ENCODE measurements around the gene SLC15A2. TPM values are rescaled to one million over a fixed set of nuclear protein-coding genes. Genes with fewer than 3 reads are reported as not detected.

The SLC15A2 gene
- total and polyA plus RNA-seq, 8 donors = 8.3 to 61.7 (median 23.5) TPM

DNA sequence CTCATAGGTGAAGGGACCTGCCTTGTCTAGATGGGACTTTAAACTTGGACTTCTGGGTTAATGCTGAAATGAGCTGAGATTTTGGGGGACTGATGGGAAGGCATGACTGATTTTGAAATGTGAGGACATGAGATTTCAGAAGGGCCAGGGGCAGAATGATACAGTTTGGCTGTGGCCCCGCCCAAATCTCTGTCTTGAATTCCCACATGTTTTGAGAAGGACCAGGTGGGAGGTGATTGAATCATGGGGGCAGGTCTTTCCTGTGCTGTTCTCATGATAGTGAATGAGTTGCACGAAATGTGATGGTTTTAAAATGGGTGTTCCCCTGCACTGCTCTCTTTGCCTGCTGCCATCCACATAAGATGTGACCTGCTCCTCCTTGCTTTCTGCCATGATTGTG lies 85.0 kb downstream of the SLC15A2 start:
- intact Hi-C loops (cut with DNase I) = no loop called here
- no peak overlapping the region for H3K4me3 ChIP-seq
- TF ChIP-seq, protein P1, sequence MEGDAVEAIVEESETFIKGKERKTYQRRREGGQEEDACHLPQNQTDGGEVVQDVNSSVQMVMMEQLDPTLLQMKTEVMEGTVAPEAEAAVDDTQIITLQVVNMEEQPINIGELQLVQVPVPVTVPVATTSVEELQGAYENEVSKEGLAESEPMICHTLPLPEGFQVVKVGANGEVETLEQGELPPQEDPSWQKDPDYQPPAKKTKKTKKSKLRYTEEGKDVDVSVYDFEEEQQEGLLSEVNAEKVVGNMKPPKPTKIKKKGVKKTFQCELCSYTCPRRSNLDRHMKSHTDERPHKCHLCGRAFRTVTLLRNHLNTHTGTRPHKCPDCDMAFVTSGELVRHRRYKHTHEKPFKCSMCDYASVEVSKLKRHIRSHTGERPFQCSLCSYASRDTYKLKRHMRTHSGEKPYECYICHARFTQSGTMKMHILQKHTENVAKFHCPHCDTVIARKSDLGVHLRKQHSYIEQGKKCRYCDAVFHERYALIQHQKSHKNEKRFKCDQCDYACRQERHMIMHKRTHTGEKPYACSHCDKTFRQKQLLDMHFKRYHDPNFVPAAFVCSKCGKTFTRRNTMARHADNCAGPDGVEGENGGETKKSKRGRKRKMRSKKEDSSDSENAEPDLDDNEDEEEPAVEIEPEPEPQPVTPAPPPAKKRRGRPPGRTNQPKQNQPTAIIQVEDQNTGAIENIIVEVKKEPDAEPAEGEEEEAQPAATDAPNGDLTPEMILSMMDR (IDR thresholded peaks at IDR 0.05) = no peak

DNA sequence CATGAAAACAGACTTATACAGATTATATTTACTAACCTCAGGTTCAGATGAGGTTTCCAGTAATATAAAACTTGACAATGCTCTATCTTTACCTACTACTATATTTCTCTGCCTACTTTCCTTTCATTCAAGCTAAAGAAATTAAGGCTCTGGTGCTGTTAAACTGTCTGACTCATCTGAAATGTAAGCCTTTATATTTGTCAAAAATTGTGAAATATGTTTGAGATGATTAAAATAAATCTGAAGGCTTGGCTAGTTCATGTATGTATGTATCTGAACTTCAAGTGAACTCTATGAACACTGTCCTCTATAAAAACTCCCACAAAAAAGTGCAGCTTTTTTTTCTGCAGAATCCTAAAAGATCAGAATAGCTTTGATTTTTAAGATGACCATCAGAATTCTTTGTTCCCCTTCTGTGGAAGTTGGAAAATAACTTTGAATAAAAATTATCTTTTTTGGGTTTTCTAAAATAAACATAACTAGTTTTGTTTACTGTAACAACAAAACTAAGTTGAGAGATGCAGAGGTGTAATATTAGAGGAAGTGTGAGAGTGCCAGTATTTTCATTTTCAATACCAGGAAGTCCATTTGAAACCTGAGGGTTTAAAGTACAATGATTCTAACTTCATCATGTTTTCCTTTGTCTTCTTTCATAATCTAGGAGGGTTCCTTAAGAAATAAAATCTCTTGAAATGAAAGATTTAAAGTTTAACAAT lies 85.7 kb downstream of the SLC15A2 start:
- Histone ChIP-seq H3K27me3 (no peaks in the 10 kb centered on the region), H3K27ac (no peak overlapping the region), H3K4me1 (no peaks in the 10 kb centered on the region), H3K9me3 (peaks cover 0 to 24% of the 10 kb centered on the region in 2 donors), H3K4me3 (no peak overlapping the region), H3K36me3 (no peaks in the 10 kb centered on the region)
- ATAC-seq = no peak
- no peak for DNase-seq
- TF ChIP-seq, protein P1 (IDR thresholded peaks at IDR 0.05) = no peak
- intact Hi-C loops (cut with DNase I) = no loop called here

More for the DNA sequence above, 85.0 kb downstream of the SLC15A2 start:
- Histone ChIP-seq H3K36me3 (no peaks in the 10 kb centered on the region), H3K9me3 (peaks cover 0 to 27% of the 10 kb centered on the region in 2 donors), H3K27me3 (no peaks in the 10 kb centered on the region), H3K4me1 (no peaks in the 10 kb centered on the region), H3K27ac (no peak overlapping the region)
- ATAC-seq (no peak), DNase-seq (no peak)

DNA sequence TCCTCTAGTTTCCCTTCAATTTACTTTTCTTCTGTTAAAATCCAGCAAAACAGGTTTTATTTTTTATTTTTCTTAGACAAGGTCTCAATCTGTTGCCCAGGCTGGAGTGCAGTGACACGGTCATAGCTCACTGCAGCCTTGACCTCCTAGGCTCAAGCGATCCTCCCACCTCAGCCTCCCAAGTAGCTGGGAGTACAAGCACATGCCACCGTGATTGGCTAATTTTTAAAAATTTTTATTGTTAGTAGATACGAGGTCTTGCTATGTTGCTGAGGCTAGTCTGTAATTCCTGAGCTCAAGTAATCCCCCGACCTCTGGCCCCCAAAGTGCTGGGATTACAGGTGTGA lies 86.2 kb downstream of the SLC15A2 start:
- DNase-seq (no peak), ATAC-seq (no peak)
- Histone ChIP-seq H3K4me3 (no peak overlapping the region), H3K36me3 (no peaks in the 10 kb centered on the region), H3K27ac (no peak overlapping the region), H3K4me1 (no peaks in the 10 kb centered on the region), H3K27me3 (no peaks in the 10 kb centered on the region), H3K9me3 (peaks cover 0 to 20% of the 10 kb centered on the region in 2 donors)
- intact Hi-C loops (cut with DNase I) = no loop called here
- TF ChIP-seq, protein P1 (IDR thresholded peaks at IDR 0.05) = no peak

DNA sequence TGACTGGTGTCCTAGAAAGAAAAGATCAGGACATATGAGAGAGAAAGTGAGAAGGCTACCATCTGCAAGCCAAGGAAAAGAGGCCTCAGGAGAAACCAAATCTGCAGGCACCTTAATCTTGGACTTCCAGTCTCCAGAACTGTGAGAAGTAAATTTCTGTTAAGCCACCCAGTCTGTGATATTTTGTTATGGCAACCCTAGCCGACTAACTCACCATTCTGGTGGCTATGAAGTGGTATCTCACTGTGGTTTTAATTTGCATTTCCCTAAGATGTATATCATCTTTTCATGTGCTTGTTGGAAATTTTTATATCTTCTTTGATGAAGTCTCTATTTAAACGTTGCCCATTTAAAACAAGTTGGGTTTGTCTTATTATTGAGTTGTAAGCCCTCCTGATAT lies 87.3 kb downstream of the SLC15A2 start:
- intact Hi-C loops (cut with DNase I) = no loop called here

DNA sequence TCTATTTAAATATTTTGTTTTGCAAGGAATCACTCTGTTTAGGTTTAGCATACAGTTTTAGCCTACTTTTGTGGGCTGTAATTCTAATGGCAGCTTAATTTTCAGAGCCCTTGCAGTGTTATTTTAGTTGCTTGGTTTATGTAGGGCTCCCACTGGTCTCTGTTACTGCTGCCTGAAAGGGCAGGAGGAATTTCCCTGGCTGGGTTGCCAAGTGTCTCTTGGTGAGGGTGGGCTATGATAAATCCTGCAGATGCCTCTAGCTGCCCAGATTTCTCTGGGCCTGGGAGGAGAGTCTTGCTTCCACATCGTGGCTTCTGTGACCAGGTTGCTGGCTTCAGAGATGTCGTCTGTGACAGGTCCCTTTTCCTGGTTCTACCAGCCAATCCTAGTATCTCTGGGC lies 91.6 kb downstream of the SLC15A2 start:
- intact Hi-C loops (cut with DNase I) = no loop called here
- no peak for ATAC-seq
- no peak overlapping the region for H3K27ac ChIP-seq
- TF ChIP-seq, protein P1 (IDR thresholded peaks at IDR 0.05) = no peak
- peaks cover 0 to 17% of the 10 kb centered on the region in 2 donors for H3K9me3 ChIP-seq
- no peak for DNase-seq
- H3K4me3 ChIP-seq = no peak overlapping the region
- no peaks in the 10 kb centered on the region for H3K36me3 ChIP-seq
- no peaks in the 10 kb centered on the region for H3K27me3 ChIP-seq
- no peaks in the 10 kb centered on the region for H3K4me1 ChIP-seq

More for the DNA sequence above, 87.3 kb downstream of the SLC15A2 start:
- Histone ChIP-seq H3K27me3 (no peaks in the 10 kb centered on the region), H3K36me3 (no peaks in the 10 kb centered on the region), H3K4me1 (no peaks in the 10 kb centered on the region), H3K4me3 (no peak overlapping the region), H3K9me3 (peaks cover 0 to 17% of the 10 kb centered on the region in 2 donors), H3K27ac (no peak overlapping the region)
- ATAC-seq = no peak
- no peak for DNase-seq
- TF ChIP-seq, protein P1 (IDR thresholded peaks at IDR 0.05) = no peak
